ENCODE results near the gene SLC25A40.
"Not testable (repeated sequence)": the region's sequence is repeated elsewhere in the genome, so short reads cannot be mapped to it uniquely, and the experiment has no call there.

Gene SLC25A40

GRCh38 chr7:87872346-87872745 lies 3.8 kb downstream of the SLC25A40 start:
- DNase-seq (ENCODE audit: low read depth), result no peak

- no peak for DNase-seq (ENCODE audit: low read depth)
Observed at GRCh38 chr7:87870471-87870870, 5.7 kb downstream of the SLC25A40 start.

- not testable (repeated sequence) for DNase-seq (ENCODE audit: low read depth)
Observed at GRCh38 chr7:87866533-87866932, 9.6 kb downstream of the SLC25A40 start.

GRCh38 chr7:87866089-87866488 lies 10.1 kb downstream of the SLC25A40 start:
- DNase-seq (ENCODE audit: low read depth), result no peak

GRCh38 chr7:87858417-87859100 lies 17.6 kb downstream of the SLC25A40 start:
- no peak for DNase-seq (ENCODE audit: low read depth)

- no peak for DNase-seq (ENCODE audit: low read depth)
Observed at GRCh38 chr7:87853237-87853864, 22.8 kb downstream of the SLC25A40 start.

GRCh38 chr7:87852306-87852705 lies 23.9 kb downstream of the SLC25A40 start:
- DNase-seq (ENCODE audit: low read depth), result no peak

GRCh38 chr7:87850836-87851593 lies 25.1 kb downstream of the SLC25A40 start:
- no peak for DNase-seq (ENCODE audit: low read depth)

- DNase-seq (ENCODE audit: low read depth), result no peak
Observed at GRCh38 chr7:87837597-87837996, 38.6 kb downstream of the SLC25A40 start.

- no peak for DNase-seq (ENCODE audit: low read depth)
Observed at GRCh38 chr7:87833130-87833529, 43.0 kb downstream of the SLC25A40 start.

- no peak for DNase-seq (ENCODE audit: low read depth)
Observed at GRCh38 chr7:87831097-87831496, 45.1 kb downstream of the SLC25A40 start.

GRCh38 chr7:87828383-87828782 lies 47.8 kb downstream of the SLC25A40 start:
- not testable (repeated sequence) for DNase-seq (ENCODE audit: low read depth)

- DNase-seq (ENCODE audit: low read depth), result not testable (repeated sequence)
Observed at GRCh38 chr7:87825369-87825768, 50.8 kb downstream of the SLC25A40 start.

GRCh38 chr7:87822056-87822455 lies 54.1 kb downstream of the SLC25A40 start:
- not testable (repeated sequence) for DNase-seq (ENCODE audit: low read depth)

- DNase-seq (ENCODE audit: low read depth), result no peak
Observed at GRCh38 chr7:87818336-87818735, 57.8 kb downstream of the SLC25A40 start.

GRCh38 chr7:87816389-87816788 lies 59.8 kb downstream of the SLC25A40 start:
- DNase-seq (ENCODE audit: low read depth), result no peak

GRCh38 chr7:87810726-87811125 lies 65.4 kb downstream of the SLC25A40 start:
- DNase-seq (ENCODE audit: low read depth), result no peak

GRCh38 chr7:87810130-87810529 lies 66.0 kb downstream of the SLC25A40 start:
- DNase-seq (ENCODE audit: low read depth), result no peak

GRCh38 chr7:87806150-87806549 lies 70.0 kb downstream of the SLC25A40 start:
- DNase-seq (ENCODE audit: low read depth), result no peak

GRCh38 chr7:87797798-87798403 lies 78.3 kb downstream of the SLC25A40 start:
- no peak for DNase-seq (ENCODE audit: low read depth)

- no peak for DNase-seq (ENCODE audit: low read depth)
Observed at GRCh38 chr7:87797395-87797794, 78.8 kb downstream of the SLC25A40 start.

- DNase-seq (ENCODE audit: low read depth), result no peak
Observed at GRCh38 chr7:87785368-87785995, 90.7 kb downstream of the SLC25A40 start.

All from T follicular helper cell (primary cell).